Measurements from ENCODE around the gene CD48. TPM values are rescaled to one million over a fixed set of nuclear protein-coding genes. Genes with fewer than 3 reads are reported as not detected.

CD48 gene
- total RNA-seq, 1 donor from 2014 or later, result 21.5 TPM

- no peaks in the 10 kb centered on the region for H3K9me3 ChIP-seq
- DNase-seq, result no peak
- intact Hi-C loops (cut with DNase I), result no loop called here
- H3K36me3 ChIP-seq, result no peaks in the 10 kb centered on the region
- no peak overlapping the region for H3K27ac ChIP-seq
- H3K4me1 ChIP-seq, result peaks cover 16% of the 10 kb centered on the region
- no peaks in the 10 kb centered on the region for H3K27me3 ChIP-seq
- no peak for TF ChIP-seq CTCF (IDR thresholded peaks at IDR 0.05)
- no peak for ATAC-seq
- H3K4me3 ChIP-seq, result no peak overlapping the region
Observed at GRCh38 chr1:160659566-160659965, 52.1 kb downstream of the CD48 start.

- intact Hi-C loops (cut with DNase I), result no loop called here
Observed at GRCh38 chr1:160658814-160659193, 52.8 kb downstream of the CD48 start.

GRCh38 chr1:160658162-160658813, 53.3 kb downstream of the CD48 start:
- Histone ChIP-seq H3K27me3 (no peaks in the 10 kb centered on the region), H3K36me3 (no peaks in the 10 kb centered on the region), H3K27ac (no peak overlapping the region), H3K4me3 (no peak overlapping the region), H3K9me3 (no peaks in the 10 kb centered on the region), H3K4me1 (peaks cover 5% of the 10 kb centered on the region)
- no peak for TF ChIP-seq CTCF (IDR thresholded peaks at IDR 0.05)
- DNase-seq (no peak), ATAC-seq (peak; percentile 31)
- intact Hi-C loops (cut with DNase I), result no loop called here

More at GRCh38 chr1:160658814-160659193, 52.8 kb downstream of the CD48 start:
- no peaks in the 10 kb centered on the region for H3K27me3 ChIP-seq
- TF ChIP-seq CTCF (IDR thresholded peaks at IDR 0.05), result no peak
- no peaks in the 10 kb centered on the region for H3K9me3 ChIP-seq
- no peak overlapping the region for H3K4me3 ChIP-seq
- no peak overlapping the region for H3K27ac ChIP-seq
- peaks cover 8% of the 10 kb centered on the region for H3K4me1 ChIP-seq
- H3K36me3 ChIP-seq, result no peaks in the 10 kb centered on the region
- DNase-seq, result no peak
- ATAC-seq, result no peak

GRCh38 chr1:160657250-160657781, 54.3 kb downstream of the CD48 start:
- DNase-seq, result no peak
- peak; percentile 13 for ATAC-seq
- no peak overlapping the region for H3K4me3 ChIP-seq
- no peaks in the 10 kb centered on the region for H3K9me3 ChIP-seq
- no peaks in the 10 kb centered on the region for H3K27me3 ChIP-seq
- intact Hi-C loops (cut with DNase I), result no loop called here
- H3K27ac ChIP-seq, result no peak overlapping the region
- H3K4me1 ChIP-seq, result peaks cover 5% of the 10 kb centered on the region
- no peaks in the 10 kb centered on the region for H3K36me3 ChIP-seq
- TF ChIP-seq CTCF (IDR thresholded peaks at IDR 0.05), result no peak

- Histone ChIP-seq H3K9me3 (no peaks in the 10 kb centered on the region), H3K27ac (no peak overlapping the region), H3K27me3 (no peaks in the 10 kb centered on the region), H3K4me1 (peaks cover 5% of the 10 kb centered on the region), H3K36me3 (no peaks in the 10 kb centered on the region), H3K4me3 (no peak overlapping the region)
- no peak for ATAC-seq
- no peak for TF ChIP-seq CTCF (IDR thresholded peaks at IDR 0.05)
- intact Hi-C loops (cut with DNase I), result no loop called here
- no peak for DNase-seq
Observed at GRCh38 chr1:160656737-160657136, 54.9 kb downstream of the CD48 start.

Measured in upper lobe of right lung (tissue), 1 donor.